ENCODE results near the gene PEPD.

DNA sequence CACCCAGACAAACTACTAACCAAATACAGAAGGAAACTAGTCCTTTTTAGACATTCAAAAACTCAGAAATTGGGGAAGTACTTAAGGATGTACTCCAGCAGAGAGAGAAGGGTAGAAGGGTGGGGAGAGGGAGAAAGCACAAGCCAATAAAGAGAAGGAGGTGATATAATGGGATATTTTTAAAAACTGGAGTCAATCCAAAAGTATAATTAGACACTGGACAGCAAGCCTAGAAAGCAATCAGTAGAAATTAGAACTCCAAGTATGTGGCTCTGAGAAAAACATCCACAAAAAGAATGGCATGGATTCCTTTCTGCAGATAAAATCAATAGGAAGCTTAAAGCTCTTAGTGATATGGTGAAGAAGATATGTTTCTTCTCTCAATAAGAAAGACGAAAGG lies 55.8 kb downstream of the PEPD start:
- TF ChIP-seq GATA3 (IDR thresholded peaks at IDR 0.05; ENCODE audit: low read depth, low read length) (no peak), GATA2 (IDR thresholded peaks at IDR 0.05; ENCODE audit: low read depth, low read length) (no peak)

Measured in SH-SY5Y (cell line).